Tibial nerve (tissue), 3 donors: ENCODE data around the gene CCDC85C.

ENCODE experiments used
- POLR2A ChIP-seq, 2 donors: fragments of 450-650 bp; IDR thresholded peaks; one replicate each; pipeline ENCODE4 v1.6.1; 2017; ENCODE audit warnings: antibody characterized with exemption in 2 of 2, mild to moderate bottlenecking in 2 of 2, moderate library complexity in 2 of 2
- TF ChIP-seq, protein P1 (sequence below), 5 experiments: fragments of 200-600 bp in 3 of 5; fragments of 450-650 bp in 2 of 5; sonication (generic) in 3 of 5; IDR thresholded peaks; one replicate each; pipeline ENCODE4 v1.5.1; 2016 to 2019; ENCODE audit warnings: antibody characterized with exemption in 5 of 5, mild to moderate bottlenecking in 3 of 5, moderate library complexity in 2 of 5

- TF ChIP-seq POLR2A (IDR thresholded peaks at IDR 0.05): no peak
- TF ChIP-seq, protein P1, sequence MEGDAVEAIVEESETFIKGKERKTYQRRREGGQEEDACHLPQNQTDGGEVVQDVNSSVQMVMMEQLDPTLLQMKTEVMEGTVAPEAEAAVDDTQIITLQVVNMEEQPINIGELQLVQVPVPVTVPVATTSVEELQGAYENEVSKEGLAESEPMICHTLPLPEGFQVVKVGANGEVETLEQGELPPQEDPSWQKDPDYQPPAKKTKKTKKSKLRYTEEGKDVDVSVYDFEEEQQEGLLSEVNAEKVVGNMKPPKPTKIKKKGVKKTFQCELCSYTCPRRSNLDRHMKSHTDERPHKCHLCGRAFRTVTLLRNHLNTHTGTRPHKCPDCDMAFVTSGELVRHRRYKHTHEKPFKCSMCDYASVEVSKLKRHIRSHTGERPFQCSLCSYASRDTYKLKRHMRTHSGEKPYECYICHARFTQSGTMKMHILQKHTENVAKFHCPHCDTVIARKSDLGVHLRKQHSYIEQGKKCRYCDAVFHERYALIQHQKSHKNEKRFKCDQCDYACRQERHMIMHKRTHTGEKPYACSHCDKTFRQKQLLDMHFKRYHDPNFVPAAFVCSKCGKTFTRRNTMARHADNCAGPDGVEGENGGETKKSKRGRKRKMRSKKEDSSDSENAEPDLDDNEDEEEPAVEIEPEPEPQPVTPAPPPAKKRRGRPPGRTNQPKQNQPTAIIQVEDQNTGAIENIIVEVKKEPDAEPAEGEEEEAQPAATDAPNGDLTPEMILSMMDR (IDR thresholded peaks at IDR 0.05): no peak
Measured at GRCh38 chr14:99584823-99585222, 19.2 kb downstream of the CCDC85C start.
